ENCODE results near the gene AAMP.

AAMP gene

DNA sequence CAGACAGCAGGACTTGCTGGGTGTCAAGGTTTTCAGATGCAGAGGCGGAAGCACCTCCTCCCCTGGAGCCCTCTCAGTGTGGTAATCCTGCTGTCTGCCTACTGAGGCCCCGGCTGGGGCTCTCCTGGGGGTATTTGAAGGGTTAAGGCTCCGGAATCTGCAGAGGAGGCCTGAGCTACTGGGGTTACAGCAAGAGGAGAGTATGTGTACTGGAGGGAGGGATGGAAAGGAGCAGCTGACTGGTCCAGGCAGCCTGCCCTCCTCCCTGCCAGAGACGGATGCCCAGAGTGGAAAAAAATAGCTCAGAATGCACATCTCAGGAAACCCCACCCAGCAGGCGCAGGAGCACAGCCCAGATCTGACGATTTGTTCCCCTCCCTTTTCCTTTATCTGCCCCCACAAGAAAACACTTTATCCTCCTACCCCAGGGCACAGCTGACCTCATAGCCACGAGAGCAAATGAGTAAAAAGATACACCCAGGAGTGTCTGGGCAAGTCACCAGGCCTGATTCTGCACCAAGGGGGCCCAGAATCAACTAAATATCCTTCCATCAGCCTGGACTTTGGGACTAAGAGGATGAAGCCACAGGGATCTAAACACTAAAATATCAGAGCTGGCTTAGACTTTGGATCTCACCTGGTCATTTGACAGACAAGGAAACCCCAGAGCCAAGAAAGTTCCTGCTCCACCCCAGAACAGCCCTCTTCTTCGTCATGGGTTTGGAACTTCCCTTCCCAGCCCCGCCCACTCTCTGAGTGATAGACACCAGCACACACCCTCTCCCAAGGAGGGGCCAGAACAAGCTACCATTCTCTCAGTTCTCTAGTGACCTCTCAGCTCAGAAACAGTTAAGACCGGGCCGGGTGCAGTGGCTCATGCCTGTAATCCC is 16.9 kb upstream of the AAMP start:
- peak overlapping the region; percentile 13; the same call in 1 of the 2 replicates for H3K9ac ChIP-seq (ENCODE audit: low read length)

DNA sequence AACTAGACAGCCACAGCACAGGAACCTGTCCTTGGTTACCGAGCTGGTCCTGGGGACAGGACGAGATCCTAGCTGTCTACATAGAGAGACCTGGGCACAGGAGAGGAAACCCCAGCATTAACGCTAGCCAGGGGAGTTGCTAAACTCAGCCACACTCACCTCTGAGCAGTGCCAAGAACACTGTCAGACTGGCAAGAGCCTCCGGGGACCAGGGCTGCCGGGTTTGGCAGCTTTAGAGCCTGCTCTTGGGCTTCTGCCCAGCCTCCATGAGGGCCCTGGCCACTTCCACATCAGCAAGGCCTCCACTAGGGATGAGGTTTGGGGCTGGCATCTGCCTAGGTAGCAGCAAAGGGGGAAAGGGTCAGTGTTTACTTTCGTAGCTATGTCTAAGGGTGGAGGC is 15.7 kb upstream of the AAMP start:
- H3K9ac ChIP-seq (ENCODE audit: low read length) = no peak overlapping the region
- no peaks in the 10 kb centered on the region for H3K9me3 ChIP-seq (ENCODE audit: insufficient read depth, low read length)
- no peaks in the 10 kb centered on the region for H3F3A ChIP-seq (ENCODE audit: insufficient read depth)
- no peak overlapping the region for H3K4me3 ChIP-seq (ENCODE audit: insufficient read depth, low read length, poor library complexity, severe bottlenecking)
- TF ChIP-seq, protein P1, sequence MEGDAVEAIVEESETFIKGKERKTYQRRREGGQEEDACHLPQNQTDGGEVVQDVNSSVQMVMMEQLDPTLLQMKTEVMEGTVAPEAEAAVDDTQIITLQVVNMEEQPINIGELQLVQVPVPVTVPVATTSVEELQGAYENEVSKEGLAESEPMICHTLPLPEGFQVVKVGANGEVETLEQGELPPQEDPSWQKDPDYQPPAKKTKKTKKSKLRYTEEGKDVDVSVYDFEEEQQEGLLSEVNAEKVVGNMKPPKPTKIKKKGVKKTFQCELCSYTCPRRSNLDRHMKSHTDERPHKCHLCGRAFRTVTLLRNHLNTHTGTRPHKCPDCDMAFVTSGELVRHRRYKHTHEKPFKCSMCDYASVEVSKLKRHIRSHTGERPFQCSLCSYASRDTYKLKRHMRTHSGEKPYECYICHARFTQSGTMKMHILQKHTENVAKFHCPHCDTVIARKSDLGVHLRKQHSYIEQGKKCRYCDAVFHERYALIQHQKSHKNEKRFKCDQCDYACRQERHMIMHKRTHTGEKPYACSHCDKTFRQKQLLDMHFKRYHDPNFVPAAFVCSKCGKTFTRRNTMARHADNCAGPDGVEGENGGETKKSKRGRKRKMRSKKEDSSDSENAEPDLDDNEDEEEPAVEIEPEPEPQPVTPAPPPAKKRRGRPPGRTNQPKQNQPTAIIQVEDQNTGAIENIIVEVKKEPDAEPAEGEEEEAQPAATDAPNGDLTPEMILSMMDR (IDR thresholded peaks at IDR 0.05; ENCODE audit: insufficient read depth, low read length, poor library complexity, severe bottlenecking) = no peak
- TF ChIP-seq EZH2phosphoT487 (conservative IDR thresholded peaks at IDR 0.05; ENCODE audit: low read length) = no peak
- H3K27me3 ChIP-seq (ENCODE audit: low read length) = no peaks in the 10 kb centered on the region
- H3K9me2 ChIP-seq (replicated peaks; ENCODE audit: insufficient read depth, low read length) = no peaks in the 10 kb centered on the region
- H3K79me2 ChIP-seq (ENCODE audit: insufficient read depth, low read length) = no peaks in the 10 kb centered on the region
- H3K36me3 ChIP-seq (ENCODE audit: low read length) = no peaks in the 10 kb centered on the region
- no peak overlapping the region for H3K4me2 ChIP-seq (ENCODE audit: low read depth, low read length, poor library complexity, severe bottlenecking)
- no peaks in the 10 kb centered on the region for H4K20me1 ChIP-seq (ENCODE audit: low read depth, low read length)
- no peak overlapping the region for H3K27ac ChIP-seq (ENCODE audit: low read depth, low read length)
- H2AFZ ChIP-seq (ENCODE audit: low read depth, low read length, severe bottlenecking) = no peak overlapping the region

More for the DNA sequence above, 16.9 kb upstream of the AAMP start:
- no peaks in the 10 kb centered on the region for H3K9me3 ChIP-seq (ENCODE audit: insufficient read depth, low read length)
- TF ChIP-seq EZH2phosphoT487 (conservative IDR thresholded peaks at IDR 0.05; ENCODE audit: low read length) = no peak
- TF ChIP-seq, protein P1 (IDR thresholded peaks at IDR 0.05; ENCODE audit: insufficient read depth, low read length, poor library complexity, severe bottlenecking) = no peak
- H3K27me3 ChIP-seq (ENCODE audit: low read length) = no peaks in the 10 kb centered on the region
- no peaks in the 10 kb centered on the region for H3K36me3 ChIP-seq (ENCODE audit: low read length)
- no peak overlapping the region for H3K4me3 ChIP-seq (ENCODE audit: insufficient read depth, low read length, poor library complexity, severe bottlenecking)
- H3K79me2 ChIP-seq (ENCODE audit: insufficient read depth, low read length) = no peaks in the 10 kb centered on the region
- no peak overlapping the region for H3K27ac ChIP-seq (ENCODE audit: low read depth, low read length)
- no peaks in the 10 kb centered on the region for H3F3A ChIP-seq (ENCODE audit: insufficient read depth)
- H2AFZ ChIP-seq (ENCODE audit: low read depth, low read length, severe bottlenecking) = no peak overlapping the region
- no peaks in the 10 kb centered on the region for H3K9me2 ChIP-seq (replicated peaks; ENCODE audit: insufficient read depth, low read length)
- H3K4me2 ChIP-seq (ENCODE audit: low read depth, low read length, poor library complexity, severe bottlenecking) = peak overlapping the region; percentile 29
- no peaks in the 10 kb centered on the region for H4K20me1 ChIP-seq (ENCODE audit: low read depth, low read length)

DNA sequence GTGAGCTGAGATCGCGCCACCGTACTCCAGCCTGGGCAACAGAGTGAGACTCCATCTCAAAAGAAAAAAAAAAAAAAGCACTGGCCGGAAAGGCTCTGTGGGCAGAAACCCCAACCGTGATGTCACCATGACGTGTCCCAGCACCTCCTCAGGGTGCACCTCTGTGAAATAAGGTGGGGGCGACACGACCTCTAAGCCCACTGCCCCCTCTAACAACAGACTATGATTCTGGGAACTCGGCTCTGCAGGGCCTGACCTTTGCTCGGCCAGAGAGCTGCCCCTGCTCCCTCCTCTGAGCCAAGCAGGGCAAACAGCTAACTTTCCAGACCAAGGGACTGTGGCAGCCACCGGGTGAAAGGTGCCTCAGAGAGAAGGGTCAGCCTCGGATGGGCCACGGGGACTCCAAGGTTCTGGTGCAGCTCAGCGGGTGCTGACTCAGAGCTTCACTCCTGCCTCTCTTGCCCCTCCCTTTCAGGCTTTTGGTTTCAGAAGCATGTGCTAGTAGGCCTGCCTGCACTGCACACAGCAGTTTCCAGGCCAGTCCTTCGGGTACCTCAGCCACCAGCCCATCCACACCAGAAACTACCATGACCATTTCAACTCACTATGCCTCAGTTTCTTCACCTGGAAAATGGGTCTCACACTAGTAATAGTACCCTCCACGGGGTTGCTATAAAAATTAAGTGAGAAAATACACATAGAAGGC is 14.3 kb upstream of the AAMP start:
- Histone ChIP-seq H3K4me2 (ENCODE audit: low read depth, low read length, poor library complexity, severe bottlenecking) (no peak overlapping the region), H3K36me3 (ENCODE audit: low read length) (no peaks in the 10 kb centered on the region), H3F3A (ENCODE audit: insufficient read depth) (no peaks in the 10 kb centered on the region), H3K4me3 (ENCODE audit: insufficient read depth, low read length, poor library complexity, severe bottlenecking) (no peak overlapping the region), H2AFZ (ENCODE audit: low read depth, low read length, severe bottlenecking) (no peak overlapping the region), H3K27ac (ENCODE audit: low read depth, low read length) (no peak overlapping the region), H3K79me2 (ENCODE audit: insufficient read depth, low read length) (no peaks in the 10 kb centered on the region), H3K9ac (ENCODE audit: low read length) (no peak overlapping the region), H3K27me3 (ENCODE audit: low read length) (no peaks in the 10 kb centered on the region), H4K20me1 (ENCODE audit: low read depth, low read length) (no peaks in the 10 kb centered on the region), H3K9me2 (replicated peaks; ENCODE audit: insufficient read depth, low read length) (no peaks in the 10 kb centered on the region), H3K9me3 (ENCODE audit: insufficient read depth, low read length) (no peaks in the 10 kb centered on the region)
- no peak for TF ChIP-seq EZH2phosphoT487 (conservative IDR thresholded peaks at IDR 0.05; ENCODE audit: low read length)
- TF ChIP-seq, protein P1 (IDR thresholded peaks at IDR 0.05; ENCODE audit: insufficient read depth, low read length, poor library complexity, severe bottlenecking) = no peak

Measured in SU-DHL-6 (cell line).